HuH-7 (cell line): Measurements from ENCODE around the gene GPX6.
A peak's percentile ranks its signal among the peaks of the same experiment; 100 is the strongest.
"Not testable (repeated sequence)": the region's sequence is repeated elsewhere in the genome, so short reads cannot be mapped to it uniquely, and the experiment has no call there.

ENCODE experiments used
- DNase-seq: peaks from one replicate; pipeline ENCODE4 v3.0.0; 2011; ENCODE audit warnings: low spot score

Gene GPX6

DNA sequence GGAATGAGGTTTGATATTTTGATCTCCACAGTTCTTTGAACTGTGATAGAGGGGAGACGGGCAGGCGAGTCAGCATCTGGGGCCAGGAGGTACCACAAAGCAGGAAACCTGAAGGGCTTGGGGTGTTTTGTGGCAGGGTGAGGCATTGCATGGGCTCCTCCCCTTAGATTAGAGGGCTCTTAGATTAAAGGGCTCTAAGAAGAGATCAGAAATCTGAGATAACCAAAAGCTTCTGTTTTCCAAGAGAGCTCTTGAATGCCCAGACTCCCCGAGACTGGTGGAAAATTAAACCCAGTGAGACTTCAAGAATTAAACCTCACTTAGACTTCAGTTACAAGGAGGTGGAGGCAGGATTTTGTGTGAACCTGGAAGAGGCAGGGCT lies 7.6 kb upstream of the GPX6 start:
- no peak for DNase-seq

DNA sequence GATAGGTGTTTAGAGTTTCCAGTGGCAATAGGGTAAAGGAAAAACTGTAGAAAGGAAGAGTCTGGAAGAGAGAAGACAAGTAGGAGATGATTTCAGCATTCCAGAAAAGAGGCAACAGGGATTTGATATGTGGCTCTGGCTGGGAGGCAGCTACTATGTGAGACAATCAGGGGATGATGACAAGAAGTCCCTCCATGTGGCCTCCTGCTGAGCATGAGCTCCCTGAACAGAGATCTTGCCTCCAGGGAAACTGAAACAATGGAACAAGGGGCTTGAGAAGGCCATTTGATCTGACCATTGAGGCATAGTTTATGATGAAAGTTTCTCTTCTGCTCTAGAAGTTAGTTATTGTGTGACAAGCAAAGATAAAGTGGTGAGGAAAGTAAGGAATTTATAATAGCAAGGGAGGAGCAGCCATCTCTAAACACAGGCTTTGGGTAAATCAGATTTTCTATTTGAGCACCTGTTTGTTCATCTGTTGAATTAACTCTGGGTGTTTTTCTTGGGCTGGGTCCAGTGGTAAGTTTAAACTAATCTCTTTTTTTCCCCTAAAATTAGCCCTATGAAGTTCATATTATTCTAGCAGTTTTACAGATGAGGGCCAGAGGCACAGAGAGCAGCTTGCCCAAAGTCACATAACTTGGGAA lies 7.1 kb upstream of the GPX6 start:
- no peak for DNase-seq

DNA sequence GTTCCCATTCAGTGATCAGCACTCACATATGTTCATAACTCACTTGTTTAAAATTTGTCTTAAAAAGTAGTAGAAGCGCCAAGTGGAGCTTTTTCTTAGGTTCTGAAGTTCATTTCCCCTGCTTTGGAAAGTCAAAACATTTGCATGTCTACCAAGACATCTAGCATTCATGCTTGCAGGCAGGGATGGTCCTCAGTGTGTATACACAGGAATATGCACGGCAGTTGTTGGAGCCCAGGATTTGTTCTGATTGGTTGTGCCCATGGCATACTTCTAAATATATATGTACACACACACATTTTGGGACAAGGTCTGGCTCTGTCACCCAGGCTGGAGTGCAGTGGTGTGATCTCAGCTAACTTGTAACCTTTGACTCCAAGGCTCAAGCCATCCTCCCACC lies 2.4 kb upstream of the GPX6 start:
- no peak for DNase-seq

- DNase-seq, result not testable (repeated sequence)
Observed at GRCh38 chr6:28512387-28512786, 3.2 kb downstream of the GPX6 start.

- DNase-seq, result no peak
Observed at GRCh38 chr6:28511628-28512300, 3.8 kb downstream of the GPX6 start.

- DNase-seq, result no peak
Observed at GRCh38 chr6:28506807-28507475, 8.7 kb downstream of the GPX6 start.

DNA sequence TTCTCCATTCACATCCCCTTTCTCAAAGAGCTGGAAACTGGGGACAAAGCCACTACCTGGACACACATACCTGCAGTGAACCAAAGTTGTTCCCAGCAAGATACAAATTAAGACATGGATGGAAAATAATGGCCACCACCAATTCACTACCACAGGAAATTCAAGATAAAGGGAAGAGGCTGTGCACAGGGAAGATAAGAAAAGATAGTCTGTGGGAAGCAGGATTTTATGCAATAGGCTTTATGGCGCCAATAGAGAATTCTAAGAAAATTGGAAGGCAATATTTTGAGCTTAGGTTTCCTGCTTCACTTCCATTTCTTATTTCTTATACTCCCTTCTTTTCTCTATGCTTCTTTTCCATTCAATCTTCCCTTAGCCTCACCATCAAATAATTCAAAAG lies 9.9 kb downstream of the GPX6 start:
- DNase-seq, result no peak

DNA sequence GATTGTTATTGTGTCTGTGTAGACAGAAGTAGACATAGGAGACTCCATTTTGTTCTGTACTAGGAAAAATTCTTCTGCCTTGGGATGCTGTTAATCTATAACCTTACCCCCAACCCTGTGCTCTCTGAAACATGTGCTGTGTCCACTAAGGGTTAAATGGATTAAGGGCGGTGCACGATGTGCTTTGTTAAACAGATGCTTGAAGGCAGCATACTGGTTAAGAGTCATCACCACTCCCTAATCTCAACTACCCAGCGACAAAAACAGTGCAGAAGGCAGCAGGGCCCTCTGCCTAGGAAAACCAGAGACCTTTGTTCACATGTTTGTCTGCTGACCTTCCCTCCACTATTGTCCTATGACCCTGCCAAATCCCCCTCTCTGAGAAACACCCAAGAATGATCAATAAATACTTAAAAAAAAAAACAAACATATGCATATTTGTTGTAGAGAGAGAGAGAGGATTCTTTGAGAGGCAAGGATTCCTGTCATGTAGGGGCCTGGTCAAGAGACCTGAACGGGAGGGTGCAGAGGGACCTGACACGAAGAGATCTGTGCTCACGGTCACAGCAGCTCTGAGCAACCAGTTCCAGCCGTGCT lies 12.8 kb downstream of the GPX6 start:
- not testable (repeated sequence) for DNase-seq

DNA sequence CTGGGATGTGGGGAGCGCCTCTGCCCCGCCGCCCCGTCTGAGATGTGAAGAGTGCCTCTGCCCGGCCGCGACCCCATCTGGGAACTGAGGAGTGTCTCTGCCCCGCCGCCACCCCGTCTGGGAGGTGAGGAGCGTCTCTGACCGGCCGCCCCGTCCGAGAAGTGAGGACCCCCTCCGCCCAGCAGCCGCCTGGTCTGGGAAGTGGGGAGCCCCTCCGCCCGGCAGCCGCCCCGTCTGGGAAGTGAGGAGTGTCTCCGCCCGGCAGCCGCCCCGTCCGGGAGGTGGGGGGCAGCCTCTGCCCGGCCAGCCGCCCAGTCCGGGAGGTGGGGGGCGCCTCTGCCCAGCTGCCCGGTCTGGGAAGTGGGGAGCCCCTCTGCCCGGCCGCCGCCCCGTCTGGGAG lies 13.5 kb downstream of the GPX6 start:
- DNase-seq, result not testable (repeated sequence)

- no peak for DNase-seq
Observed at GRCh38 chr6:28501259-28501658, 14.3 kb downstream of the GPX6 start.

DNA sequence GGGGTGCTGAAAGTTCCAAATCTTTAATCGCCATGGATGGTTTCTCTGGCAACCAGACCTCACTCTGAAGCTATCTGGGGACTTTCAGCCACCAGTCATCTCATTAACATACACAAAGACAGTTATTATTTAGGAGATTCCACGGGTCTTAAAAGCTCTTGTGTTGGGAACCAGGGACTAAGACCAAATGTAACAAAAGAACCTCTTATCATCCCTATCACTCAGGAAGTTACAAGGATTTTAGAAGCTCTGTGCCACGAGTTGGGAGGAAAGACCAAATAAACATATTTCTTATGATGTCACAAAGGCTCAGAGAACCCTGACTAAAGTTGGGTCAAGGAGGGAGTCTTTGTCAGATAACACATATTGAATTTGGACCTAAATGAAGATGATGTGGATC lies 17.7 kb downstream of the GPX6 start:
- DNase-seq, result no peak

DNA sequence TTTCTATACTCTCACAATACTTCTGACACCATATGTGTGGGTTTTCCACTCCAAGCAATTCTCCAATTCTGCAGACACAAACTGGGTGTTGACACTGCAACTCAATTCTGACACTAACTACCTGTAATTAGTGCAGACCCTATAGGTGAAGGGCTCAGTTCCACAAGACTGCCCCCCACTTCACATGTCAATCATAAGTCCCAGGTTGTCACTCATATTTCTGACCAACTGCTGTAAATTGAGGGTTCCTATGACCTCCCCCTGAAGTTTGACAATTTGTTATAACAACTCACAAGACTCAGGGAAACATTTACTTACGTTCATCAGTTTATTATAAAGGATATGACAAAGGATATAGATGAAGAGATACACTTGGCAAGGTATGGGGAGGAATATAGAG lies 18.3 kb downstream of the GPX6 start:
- DNase-seq, result no peak

- DNase-seq, result no peak
Observed at GRCh38 chr6:28496099-28496779, 19.4 kb downstream of the GPX6 start.

DNA sequence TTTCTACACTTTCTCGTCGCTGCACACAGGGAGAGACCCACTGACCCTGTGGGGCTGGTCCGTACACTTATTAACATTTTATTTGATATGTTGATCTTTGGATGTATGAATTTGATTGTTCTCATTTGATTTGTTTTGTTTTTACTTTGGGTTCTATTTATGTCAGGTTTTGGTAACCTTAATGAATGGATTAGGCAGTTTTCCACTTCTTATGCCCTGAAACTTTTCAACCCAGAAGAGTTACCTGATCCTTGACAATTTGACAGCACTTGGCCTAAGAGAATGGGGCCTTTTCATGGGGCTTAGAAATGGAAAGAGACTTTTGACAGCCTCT lies 23.6 kb downstream of the GPX6 start:
- DNase-seq, result no peak

DNA sequence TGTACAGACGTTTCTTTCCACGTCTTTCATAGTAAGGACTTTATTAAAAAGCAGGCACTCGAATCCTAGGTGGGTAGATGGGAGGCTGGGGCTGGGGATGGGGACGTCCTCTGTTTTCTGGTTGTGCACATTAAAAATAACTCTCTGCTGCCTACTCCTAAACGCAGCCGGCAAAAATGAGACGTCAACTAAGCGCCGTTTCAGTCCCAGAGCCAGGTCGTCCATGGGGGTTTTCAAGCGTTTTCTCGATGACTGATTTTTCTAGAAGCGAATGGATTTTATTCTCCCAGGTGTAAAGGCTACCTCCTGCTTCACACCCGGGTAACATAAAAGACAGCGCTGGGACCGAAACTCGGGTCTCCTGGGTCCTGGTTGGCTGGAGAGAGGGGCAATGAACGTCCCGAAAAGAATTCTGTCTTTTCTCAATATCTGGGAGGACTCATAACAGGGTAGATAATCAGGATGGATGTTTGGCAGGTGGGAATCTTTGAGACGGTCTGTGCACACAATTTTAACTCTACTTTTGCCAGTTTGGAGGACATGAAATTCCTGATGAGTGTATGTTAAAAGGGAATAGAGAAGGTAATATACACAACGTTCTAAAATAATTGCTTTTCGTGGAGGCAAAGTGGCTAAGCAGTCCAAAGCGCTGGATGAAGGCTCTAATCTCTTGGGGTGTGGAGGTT lies 25.2 kb downstream of the GPX6 start:
- no peak for DNase-seq

- peak; percentile 47 for DNase-seq
Observed at GRCh38 chr6:28489366-28490204, 26.0 kb downstream of the GPX6 start.

- DNase-seq, result no peak
Observed at GRCh38 chr6:28488916-28489365, 26.7 kb downstream of the GPX6 start.

DNA sequence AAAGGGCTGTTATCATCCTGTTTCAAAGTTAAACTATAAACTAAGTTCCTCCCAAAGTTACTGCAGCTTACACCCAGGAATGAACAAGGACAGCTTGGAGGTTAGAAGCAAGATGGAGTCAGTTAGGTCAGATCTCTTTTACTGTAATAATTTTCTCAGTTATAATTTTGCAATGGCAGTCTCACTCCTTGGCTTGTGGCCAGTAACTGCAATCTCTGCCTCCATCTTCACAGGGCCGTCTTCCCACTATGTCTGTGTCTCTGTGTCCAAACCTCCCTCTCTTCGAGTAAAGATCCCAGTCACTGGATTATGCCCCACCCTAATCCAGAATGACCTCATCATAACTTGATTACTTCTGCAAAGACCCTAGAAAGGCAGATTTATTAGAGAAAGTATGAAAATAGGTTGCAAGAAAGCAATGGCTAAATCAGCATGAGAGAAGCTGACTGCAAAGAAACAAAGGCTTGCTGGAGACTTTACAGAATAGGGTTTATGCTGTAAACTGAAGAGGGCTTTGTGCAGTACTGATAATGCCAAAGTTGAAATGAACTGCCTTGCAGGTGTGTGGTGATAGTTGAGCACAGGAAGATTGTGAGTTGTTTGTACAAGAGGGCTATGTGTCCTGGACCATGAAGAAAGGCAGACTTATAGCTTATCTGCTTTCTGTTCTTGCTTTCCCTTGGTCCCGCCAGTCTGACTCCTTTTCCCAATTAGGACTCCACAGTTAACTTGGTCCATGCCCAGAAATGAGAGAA lies 28.4 kb downstream of the GPX6 start:
- no peak for DNase-seq

- DNase-seq, result no peak
Observed at GRCh38 chr6:28486533-28486932, 29.1 kb downstream of the GPX6 start.

DNA sequence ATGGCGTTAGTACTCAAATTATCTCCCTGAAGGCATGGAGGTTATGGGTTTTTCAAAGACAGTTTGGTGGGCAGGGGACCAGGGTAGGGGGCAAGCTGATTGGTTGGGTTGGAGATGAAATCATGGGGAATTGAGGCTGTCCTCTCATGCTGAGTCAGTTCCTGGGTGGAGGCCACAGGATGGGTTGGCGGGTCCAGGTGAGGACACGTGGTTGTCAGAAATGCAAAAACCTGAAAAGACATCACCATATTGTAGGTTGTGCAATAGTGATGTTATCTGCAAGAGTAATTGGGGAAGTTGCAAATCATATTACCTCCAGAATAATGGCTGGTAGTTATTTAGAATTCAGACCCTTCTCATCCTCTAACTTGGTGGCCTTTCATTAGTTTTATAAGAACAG lies 30.1 kb downstream of the GPX6 start:
- no peak for DNase-seq
